Measurements from ENCODE around the gene SSBP3.

Gene SSBP3

DNA sequence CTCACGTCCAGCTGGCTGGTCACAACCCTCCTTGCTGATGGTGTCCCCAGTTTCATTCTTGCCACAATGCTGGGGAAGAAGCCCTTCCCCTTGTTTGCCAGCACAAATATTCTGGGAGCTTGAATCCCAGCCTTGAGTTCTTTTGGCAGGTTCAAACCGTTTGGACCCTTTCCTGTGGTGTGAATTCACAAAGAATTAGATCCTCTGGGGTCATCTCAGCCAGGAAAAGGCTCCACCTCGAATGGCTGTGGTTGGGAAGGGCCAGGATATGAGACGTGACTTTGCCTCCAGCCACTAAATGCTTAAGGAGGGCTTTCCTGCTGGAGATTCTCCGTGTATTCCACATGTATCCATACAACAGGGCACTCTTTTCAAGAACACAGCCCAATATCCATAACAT lies 139.3 kb downstream of the SSBP3 start:
- no peak for DNase-seq (ENCODE audit: low spot score)

DNA sequence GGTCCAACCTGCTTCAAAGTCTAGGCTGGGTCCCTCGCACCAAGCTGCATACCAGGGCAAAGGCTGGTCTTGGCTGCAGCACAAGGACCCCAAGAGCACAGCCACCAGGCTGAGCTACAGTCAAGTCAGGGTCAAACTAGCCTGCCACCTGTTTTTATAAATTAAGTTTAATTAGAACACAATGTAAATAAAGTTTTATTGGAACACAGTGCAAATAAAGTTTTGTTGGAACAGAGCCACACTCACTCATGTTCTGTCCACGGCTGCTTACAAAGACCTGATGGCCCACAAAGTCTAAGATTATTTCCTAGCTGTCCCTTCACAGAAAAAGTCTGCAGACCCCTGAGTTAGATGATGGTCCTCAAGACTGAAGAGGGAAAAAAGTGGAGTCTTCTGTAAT lies 140.0 kb downstream of the SSBP3 start:
- DNase-seq (ENCODE audit: low spot score): no peak

DNA sequence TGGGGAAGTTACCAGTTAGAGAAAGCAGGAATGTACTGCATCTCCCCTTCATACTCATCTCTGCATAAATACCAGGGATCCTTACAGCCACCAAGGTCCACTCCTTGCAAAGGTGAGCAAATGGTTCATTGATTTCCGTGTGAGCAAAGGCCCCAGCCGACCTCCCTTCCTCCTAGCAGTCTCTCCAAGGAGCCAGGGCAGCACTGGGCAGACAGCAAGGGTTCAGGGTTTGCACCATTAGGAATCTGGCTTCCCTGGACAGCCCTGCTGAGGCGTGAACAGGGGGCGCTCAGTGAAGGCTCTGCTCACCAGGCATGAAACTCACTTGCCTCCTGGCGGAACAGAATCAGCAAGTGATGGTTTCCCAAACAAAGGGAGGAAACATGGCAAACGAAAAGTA lies 140.5 kb downstream of the SSBP3 start:
- no peak for DNase-seq (ENCODE audit: low spot score)

DNA sequence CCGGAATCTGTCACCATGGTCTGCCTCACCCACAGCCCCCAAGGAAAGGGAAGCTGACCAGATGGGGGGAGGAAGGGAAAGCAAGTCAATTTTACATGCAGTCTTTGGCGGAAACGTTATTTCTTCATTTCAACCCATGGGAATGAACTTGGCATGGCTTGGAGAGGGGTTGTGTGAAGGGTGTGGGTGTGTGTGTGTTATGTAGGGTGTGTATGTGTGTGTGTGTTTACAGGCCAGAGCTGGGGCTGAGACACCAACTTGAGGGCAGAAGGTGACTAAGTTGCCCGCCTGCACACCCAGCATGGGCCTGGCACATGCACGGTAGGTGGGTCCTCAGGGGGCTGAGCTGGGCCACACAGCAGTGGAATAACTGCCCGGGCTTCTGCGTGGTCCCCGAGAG lies 141.1 kb downstream of the SSBP3 start:
- DNase-seq (ENCODE audit: low spot score): no peak

- DNase-seq (ENCODE audit: low spot score): no peak
Measured at GRCh38 chr1:54263601-54264226, 142.5 kb downstream of the SSBP3 start.

- no peak for DNase-seq (ENCODE audit: low spot score)
Measured at GRCh38 chr1:54262244-54262643, 143.9 kb downstream of the SSBP3 start.

DNA sequence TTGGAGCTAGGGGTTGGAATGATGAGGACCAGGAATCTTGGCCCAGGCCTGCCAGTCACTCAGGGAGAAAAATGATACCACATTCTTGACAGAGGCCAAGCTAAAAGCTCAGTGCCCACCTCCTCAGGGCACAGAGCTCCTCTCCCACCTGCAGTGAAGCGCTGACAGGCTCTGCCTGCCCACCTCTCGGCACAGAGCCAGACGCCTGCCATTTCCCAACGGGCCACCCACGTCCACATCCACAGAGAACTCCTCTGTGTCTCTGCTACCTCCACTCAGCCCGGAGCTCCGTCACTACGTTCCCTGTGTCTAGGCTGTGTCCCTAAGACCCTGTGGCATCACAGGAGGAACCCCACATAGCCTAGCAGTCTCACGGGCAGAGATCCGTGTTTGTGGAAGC lies 145.4 kb downstream of the SSBP3 start:
- no peak for DNase-seq (ENCODE audit: low spot score)

DNA sequence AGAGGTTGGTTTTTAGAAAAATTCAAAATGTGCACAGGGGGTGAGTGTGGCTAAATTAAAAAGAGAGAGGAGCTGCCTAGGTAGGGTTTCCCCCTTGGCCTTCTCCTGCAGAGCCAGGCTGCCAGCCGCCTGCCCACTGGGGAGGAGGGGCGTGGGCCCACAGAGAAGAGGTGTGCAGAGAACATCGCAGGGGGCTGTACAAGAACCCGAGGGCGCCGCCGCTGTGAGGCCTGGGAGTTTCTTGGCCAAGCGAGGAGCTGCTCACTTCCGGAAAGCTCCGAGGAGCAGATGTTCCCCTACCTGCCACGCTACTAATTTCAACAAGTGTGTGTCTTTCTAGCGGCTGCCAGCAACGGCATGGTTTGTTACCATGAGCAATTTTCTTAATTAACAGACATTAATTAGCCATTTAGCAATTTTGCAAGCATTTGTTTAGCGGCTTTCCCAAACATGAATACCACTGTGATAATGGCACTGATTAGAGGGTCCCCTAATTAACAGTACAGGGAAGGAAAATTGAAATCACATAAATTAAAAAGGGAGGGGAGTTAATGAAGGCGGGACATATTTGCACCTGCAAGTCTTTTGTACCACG lies 146.6 kb downstream of the SSBP3 start:
- no peak for DNase-seq (ENCODE audit: low spot score)

- no peak for DNase-seq (ENCODE audit: low spot score)
Measured at GRCh38 chr1:54257876-54258275, 148.3 kb downstream of the SSBP3 start.

GRCh38 chr1:54257346-54257620 lies 148.9 kb downstream of the SSBP3 start:
- no peak for DNase-seq (ENCODE audit: low spot score)

DNA sequence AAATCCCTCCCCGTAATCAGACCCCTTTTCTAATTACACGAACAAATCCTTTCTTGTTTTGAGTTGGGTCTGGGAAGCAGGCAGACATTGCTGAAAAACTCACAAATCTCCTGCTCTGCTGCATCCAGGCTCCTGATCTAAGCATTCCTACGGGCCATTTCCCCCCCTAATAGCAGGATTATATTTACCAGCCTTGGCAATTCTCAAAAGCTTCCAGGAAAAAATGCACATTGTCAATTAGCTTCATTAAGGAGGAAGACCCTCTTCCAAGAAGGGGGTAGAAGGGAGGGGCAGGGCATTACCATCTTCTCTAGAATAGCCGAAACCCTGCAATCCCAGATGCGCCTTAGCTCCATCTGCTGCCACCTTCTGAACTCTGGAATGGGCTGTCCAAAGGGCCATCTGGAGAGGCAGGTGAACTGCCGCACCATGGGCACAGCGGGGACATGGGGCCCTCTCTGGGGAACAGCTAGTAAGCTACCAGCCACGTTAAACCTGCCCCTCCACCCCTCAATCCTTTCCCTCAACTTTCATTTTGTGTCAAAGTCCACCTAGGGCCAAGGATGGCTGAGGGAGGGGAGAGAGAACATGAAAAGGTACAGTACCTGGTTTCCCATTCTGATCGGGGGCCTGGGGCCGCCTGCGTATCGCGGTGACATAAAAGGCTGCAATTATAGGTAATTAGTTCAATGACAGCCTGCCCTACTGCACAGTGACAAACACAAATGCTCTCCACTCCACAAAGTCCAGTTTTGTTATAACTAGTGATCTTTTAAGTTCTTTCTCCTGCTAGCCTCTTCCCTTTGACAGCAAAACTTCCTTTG lies 149.5 kb downstream of the SSBP3 start:
- no peak for DNase-seq (ENCODE audit: low spot score)

DNA sequence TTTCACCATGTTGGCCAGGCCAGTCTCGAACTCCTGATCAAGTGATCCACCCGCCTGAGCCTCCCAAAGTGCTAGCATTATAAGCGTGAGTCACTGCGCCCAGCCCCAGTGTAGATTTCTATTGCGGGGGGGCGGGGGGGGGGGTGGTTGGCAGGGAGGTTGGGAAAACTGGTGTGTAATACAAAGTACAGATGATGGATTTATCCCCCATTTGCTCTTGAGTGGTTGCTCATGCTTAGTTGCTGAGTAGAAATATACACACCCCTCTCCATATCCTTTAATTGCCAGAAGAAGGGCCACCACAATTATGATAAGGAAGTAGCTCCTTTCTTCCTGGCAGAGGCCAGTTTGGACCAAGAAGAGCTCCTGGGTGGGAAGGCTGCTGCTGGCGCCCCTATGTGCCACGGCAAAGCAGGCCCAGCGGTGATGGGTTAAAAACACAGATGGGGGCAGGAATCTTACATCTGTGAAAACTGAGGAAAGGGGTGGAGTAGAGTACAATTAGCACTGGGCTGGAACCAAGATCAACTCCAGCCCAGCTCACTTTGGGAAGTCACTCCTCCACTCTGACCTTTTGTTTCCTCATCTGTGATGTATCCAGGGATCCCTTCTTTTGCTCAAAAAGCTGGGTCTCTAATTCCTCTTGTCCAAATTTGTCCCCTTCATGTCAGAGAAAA lies 151.0 kb downstream of the SSBP3 start:
- DNase-seq (ENCODE audit: low spot score): peak; percentile 42

- DNase-seq (ENCODE audit: low spot score): no peak
Measured at GRCh38 chr1:54254055-54254454, 152.1 kb downstream of the SSBP3 start.

DNA sequence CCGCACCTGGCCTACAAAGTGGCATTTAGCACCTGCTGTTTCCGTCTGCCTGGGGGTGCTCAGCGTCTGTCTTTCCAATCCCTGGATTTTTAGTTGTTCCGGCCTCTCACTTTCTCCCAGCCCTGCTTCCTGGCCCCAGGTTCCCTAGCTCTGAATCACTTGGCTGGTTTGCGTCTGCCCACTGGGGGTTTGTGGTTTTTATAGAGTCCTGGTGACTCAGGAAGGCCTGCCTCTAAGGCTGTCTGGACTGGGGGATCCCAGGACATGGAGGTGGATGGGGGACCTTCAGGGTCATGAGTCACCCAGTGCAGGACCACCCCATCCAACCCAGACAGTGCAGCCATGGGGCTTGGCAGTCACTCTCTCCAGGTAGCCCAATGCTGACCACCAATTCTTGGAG lies 152.7 kb downstream of the SSBP3 start:
- peak; percentile 98 for DNase-seq (ENCODE audit: low spot score)

- DNase-seq (ENCODE audit: low spot score): no peak
Measured at GRCh38 chr1:54252371-54252936, 153.7 kb downstream of the SSBP3 start.

DNA sequence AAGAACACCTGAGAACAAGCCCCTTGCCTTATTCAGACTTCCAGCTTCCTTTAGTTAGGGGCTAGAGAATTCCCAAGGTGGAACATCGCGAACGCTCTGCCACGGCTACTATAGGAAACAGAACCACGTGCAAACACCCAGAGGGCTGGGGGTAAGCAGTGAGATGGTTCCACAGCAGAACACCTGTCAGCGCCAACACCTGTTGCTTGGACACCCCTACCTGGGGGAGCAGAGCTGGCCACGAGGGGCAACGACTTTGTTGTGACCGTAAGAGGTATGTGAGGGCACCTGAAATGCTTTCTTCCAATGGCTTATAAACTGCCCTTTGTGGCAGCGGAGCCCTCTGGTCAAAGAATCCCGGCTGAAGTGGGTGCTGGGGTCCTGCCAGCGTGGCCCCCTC lies 155.5 kb downstream of the SSBP3 start:
- no peak for DNase-seq (ENCODE audit: low spot score)

DNA sequence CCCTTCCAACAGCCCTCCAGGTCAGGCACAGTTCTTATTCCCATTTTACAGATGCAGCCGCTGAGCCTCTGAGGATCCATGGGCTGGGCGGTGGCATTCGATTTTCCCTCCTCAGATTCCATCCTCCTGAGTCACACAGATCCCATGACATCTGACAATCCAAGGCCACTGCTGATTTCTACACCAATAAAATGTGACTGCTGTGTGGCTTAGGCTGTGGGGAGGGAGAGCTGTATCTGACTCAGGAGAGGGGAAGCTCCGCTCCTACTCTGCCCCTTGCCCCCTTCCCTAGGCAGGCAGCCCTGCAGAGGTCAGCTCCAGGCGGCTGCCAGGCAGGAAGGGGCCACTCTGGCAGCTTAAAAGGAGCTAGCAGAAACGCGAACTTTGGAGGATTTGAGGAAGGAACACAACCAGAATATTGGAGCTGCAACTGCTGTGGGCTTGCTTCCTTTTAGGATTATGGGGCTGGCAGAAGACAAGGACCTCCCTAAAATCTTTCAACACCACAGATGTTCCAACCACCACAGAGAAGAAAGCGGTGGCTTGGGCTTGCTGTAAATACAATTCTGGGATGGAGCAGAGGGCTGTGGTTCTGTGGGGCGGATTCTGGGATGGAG lies 156.3 kb downstream of the SSBP3 start:
- DNase-seq (ENCODE audit: low spot score): peak; percentile 91

GRCh38 chr1:54248966-54249365 lies 157.2 kb downstream of the SSBP3 start:
- DNase-seq (ENCODE audit: low spot score): peak; percentile 32

DNA sequence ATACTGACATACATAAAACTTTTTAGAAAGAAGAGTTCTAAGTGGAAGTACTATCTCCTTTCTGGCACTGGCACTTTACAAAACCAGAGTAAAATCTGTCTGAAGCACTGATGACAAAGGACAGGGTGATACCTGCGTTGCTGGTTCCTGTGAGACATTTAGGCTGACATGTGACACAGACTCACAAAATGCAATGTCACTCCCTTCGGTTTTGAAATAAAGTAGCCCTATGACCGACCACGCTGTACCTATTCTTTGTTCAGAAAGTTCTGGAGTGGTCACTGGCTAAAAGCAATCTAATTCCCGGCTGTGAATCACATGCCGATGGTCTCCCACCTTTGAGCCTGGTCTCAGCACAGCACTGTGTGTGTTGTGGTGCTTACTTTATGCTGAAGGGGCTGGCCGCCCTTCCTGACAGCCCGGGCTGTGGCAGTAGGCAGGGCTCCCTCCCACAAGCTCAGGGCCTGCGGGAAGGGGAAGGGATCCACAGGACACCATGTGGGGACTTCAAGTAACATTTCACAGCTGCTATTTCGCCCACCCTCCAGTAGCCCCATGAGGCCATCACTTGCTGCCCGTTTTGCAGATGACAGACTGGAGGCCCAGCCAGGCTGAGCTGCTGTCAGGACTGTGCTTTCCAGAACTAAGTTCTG lies 158.2 kb downstream of the SSBP3 start:
- no peak for DNase-seq (ENCODE audit: low spot score)

- DNase-seq (ENCODE audit: low spot score): no peak
Measured at GRCh38 chr1:54246116-54246721, 160.0 kb downstream of the SSBP3 start.

GRCh38 chr1:54245501-54245900 lies 160.7 kb downstream of the SSBP3 start:
- peak; percentile 15 for DNase-seq (ENCODE audit: low spot score)

All from AG08395 (cell line).